Measurements from ENCODE around the gene TMEM163. TPM values are rescaled to one million over a fixed set of nuclear protein-coding genes. Genes with fewer than 3 reads are reported as not detected.

TMEM163 gene
- total RNA-seq, 2 experiments from 2014 or later: not detected

DNA sequence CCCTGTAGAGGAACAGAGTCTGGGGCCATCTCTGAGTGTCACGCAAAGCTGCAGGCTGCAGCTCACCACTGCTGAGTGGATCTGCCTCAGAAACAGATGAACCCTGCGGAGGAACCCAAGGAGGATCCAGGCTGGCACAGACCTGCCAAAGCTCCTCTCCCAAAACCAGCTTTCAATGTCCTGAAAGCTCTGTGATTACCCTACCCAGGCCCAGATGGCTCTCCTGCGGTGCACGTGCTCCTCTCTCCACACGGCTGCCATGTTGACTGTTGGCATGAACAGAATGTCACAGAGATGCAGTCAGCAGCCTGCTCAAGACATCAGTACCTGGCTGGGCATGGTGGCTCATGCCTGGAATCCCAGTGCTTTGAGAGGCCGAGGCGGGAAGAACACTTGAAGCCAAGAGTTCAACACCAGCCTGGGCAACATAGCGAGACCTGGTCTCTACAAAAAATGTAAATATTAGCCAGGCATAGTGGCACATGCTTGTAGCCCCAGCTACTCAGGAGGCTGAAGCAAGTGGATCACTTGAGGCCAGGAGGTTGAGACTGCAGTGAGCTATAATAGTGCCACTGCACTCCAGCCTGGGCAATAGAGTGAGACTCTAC lies 248.1 kb downstream of the TMEM163 start:
- TF ChIP-seq CTCF (IDR thresholded peaks at IDR 0.05): no peak
- no peak for ATAC-seq
- CTCF ChIA-PET: interaction anchor here (1.1 kb wide), 1 partner anchor 10 kb away, joined by 3 read pairs; no protein-coding TSS in a partner anchor
- intact Hi-C loops (cut with micrococcal nuclease): no loop called here
- H3K4me1 Mint-ChIP-seq (ENCODE audit: low read depth): no peaks in the 10 kb centered on the region
- no peaks in the 10 kb centered on the region for H3K36me3 Mint-ChIP-seq (ENCODE audit: low read depth)
- H3K4me3 Mint-ChIP-seq: no peak overlapping the region
- H3K27ac Mint-ChIP-seq: no peak overlapping the region
- DNase-seq: no peak
- peaks cover 1% of the 10 kb centered on the region for H3K27me3 Mint-ChIP-seq
- POLR2A ChIA-PET: no interaction called here
- H3K9me3 Mint-ChIP-seq: peaks cover 12% of the 10 kb centered on the region

DNA sequence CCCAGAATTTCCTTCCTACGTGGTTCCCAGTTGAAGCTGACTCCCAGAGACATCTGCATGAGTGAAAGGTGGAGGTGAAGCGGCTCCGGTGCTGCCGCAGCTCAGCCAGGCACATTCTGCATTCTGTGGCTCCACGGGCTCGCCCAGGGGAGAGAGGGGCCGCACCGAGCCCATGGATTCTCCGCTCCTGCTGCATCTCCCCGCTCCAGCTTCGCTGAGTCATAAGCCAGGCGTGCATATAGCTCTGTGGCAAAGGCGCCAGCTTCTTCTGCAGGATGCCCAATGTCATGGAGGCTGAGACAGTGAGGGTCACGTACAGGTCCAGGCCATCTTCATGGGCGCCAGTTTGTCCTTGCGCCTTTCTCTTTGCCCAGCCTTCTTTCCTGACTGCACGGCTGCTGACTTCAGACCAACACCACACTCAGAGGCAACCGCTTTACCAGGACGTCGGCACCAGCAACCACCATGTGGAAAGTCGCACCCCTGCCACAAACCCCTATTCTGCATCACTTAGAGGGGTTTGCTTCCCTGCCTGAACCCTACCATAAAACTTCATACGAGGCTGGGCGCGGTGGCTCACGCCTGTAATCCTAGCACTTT lies 249.2 kb downstream of the TMEM163 start:
- H3K4me1 Mint-ChIP-seq (ENCODE audit: low read depth): no peaks in the 10 kb centered on the region
- POLR2A ChIA-PET: no interaction called here
- no peaks in the 10 kb centered on the region for H3K36me3 Mint-ChIP-seq (ENCODE audit: low read depth)
- peaks cover 12% of the 10 kb centered on the region for H3K9me3 Mint-ChIP-seq
- no peak for ATAC-seq
- no peak overlapping the region for H3K4me3 Mint-ChIP-seq
- DNase-seq: no peak
- CTCF ChIA-PET: interaction anchor here (1.1 kb wide), 1 partner anchor 19 kb away, joined by 6 read pairs; no protein-coding TSS in a partner anchor
- no peak overlapping the region for H3K27ac Mint-ChIP-seq
- intact Hi-C loops (cut with micrococcal nuclease): no loop called here
- peaks cover 1% of the 10 kb centered on the region for H3K27me3 Mint-ChIP-seq
- no peak for TF ChIP-seq CTCF (IDR thresholded peaks at IDR 0.05)

GRCh38 chr2:134468776-134469175 lies 250.0 kb downstream of the TMEM163 start:
- peaks cover 10% of the 10 kb centered on the region for H3K9me3 Mint-ChIP-seq
- POLR2A ChIA-PET: no interaction called here
- H3K4me3 Mint-ChIP-seq: no peak overlapping the region
- CTCF ChIA-PET: interaction anchor here (1.1 kb wide), 1 partner anchor 18 kb away, joined by 6 read pairs; no protein-coding TSS in a partner anchor
- H3K4me1 Mint-ChIP-seq (ENCODE audit: low read depth): no peaks in the 10 kb centered on the region
- H3K36me3 Mint-ChIP-seq (ENCODE audit: low read depth): no peaks in the 10 kb centered on the region
- no peaks in the 10 kb centered on the region for H3K27me3 Mint-ChIP-seq
- no peak for DNase-seq
- intact Hi-C loops (cut with micrococcal nuclease): no loop called here
- no peak overlapping the region for H3K27ac Mint-ChIP-seq
- ATAC-seq: no peak
- TF ChIP-seq CTCF (IDR thresholded peaks at IDR 0.05): no peak

DNA sequence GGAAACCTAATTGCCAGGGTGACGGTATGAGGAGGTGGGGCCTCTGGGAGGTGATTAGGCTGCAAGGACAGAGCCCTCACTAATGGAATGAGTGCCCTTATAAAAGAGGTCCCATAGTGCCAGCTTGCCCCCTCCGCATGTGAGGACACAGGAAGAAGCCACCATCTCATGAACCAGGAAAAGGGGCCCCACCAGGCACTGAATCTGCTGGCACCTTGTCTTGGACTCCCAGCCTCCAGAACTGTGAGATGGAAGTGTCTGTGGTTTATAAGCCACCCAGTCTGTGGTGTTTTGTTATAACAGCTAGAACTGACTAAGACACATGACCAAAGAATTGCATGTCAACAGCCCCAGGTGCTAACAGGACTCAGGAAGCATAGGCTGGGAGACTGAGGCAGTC lies 250.6 kb downstream of the TMEM163 start:
- ChIA-PET CTCF (no interaction called here), POLR2A (no interaction called here)
- Mint-ChIP-seq H3K36me3 (ENCODE audit: low read depth) (no peaks in the 10 kb centered on the region), H3K27ac (no peak overlapping the region), H3K4me1 (ENCODE audit: low read depth) (no peaks in the 10 kb centered on the region), H3K27me3 (no peaks in the 10 kb centered on the region), H3K9me3 (peaks cover 6% of the 10 kb centered on the region), H3K4me3 (no peak overlapping the region)
- ATAC-seq (no peak), DNase-seq (no peak)
- TF ChIP-seq CTCF (IDR thresholded peaks at IDR 0.05): no peak
- intact Hi-C loops (cut with micrococcal nuclease): no loop called here

GRCh38 chr2:134466141-134466540 lies 252.7 kb downstream of the TMEM163 start:
- CTCF ChIA-PET: no interaction called here
- H3K27me3 Mint-ChIP-seq: no peaks in the 10 kb centered on the region
- POLR2A ChIA-PET: no interaction called here
- H3K27ac Mint-ChIP-seq: no peak overlapping the region
- no peak overlapping the region for H3K4me3 Mint-ChIP-seq
- DNase-seq (peak; percentile 57), ATAC-seq (no peak)
- peak; percentile 27 for TF ChIP-seq CTCF (IDR thresholded peaks at IDR 0.05)
- no peaks in the 10 kb centered on the region for H3K36me3 Mint-ChIP-seq (ENCODE audit: low read depth)
- intact Hi-C loops (cut with micrococcal nuclease): no loop called here
- no peaks in the 10 kb centered on the region for H3K9me3 Mint-ChIP-seq
- no peaks in the 10 kb centered on the region for H3K4me1 Mint-ChIP-seq (ENCODE audit: low read depth)
